ENCODE measurements around the gene EYA2.

EYA2 gene

GRCh38 chr20:47038566-47039560, 144.2 kb downstream of the EYA2 start:
- TF ChIP-seq ZNF274 (IDR thresholded peaks at IDR 0.05; ENCODE audit: low read depth, low read length), result no peak
- no peak for TF ChIP-seq YY1 (IDR thresholded peaks at IDR 0.05; ENCODE audit: insufficient read depth, insufficient read length)
- TF ChIP-seq SUZ12 (IDR thresholded peaks at IDR 0.05; ENCODE audit: extremely low read depth, insufficient read depth, insufficient read length), result no peak
- no peaks in the 10 kb centered on the region for H3K9me3 ChIP-seq (ENCODE audit: insufficient read depth, low read length)
- no peaks in the 10 kb centered on the region for H3K27me3 ChIP-seq (ENCODE audit: insufficient read depth, insufficient read length)
- H3K4me1 ChIP-seq (ENCODE audit: insufficient read depth, insufficient read length), result no peaks in the 10 kb centered on the region
- H3K9ac ChIP-seq (ENCODE audit: insufficient read length, low read depth), result no peak overlapping the region
- DNase-seq (ENCODE audit: low read depth, low spot score), result no peak
- no peak overlapping the region for H3K4me3 ChIP-seq (ENCODE audit: insufficient read length, low read depth)
- H3K36me3 ChIP-seq (ENCODE audit: insufficient read depth, insufficient read length, low read length), result no peaks in the 10 kb centered on the region

DNA sequence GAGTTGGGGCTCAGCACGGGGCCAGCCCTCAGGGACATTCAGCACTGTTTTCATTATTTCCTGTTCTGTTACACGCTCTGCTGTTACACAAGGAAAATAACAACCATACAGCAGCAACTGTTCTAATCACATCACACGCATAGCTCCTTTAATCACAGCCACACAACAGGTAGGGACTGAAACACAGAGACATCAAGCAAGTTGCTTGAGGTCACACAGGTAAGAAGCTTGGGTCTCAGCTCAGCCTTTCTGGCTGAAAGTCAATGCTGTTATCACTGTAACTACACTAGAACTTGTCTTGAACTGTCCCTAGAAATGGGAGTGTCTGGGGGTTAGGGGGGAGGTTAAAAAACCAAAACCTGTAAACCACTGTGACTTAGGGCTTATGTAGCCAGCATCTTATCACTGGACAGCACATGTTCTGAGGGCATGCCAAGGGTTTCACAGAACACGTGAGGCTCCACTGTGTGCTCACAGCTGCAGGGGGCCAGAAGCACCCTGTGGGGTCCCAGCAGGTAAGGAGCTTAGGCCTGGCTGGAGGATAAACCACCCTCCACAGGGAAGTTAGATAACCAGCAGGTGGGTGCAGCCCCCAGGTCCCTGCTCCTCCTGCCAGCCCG, 146.0 kb downstream of the EYA2 start:
- DNase-seq (ENCODE audit: low read depth, low spot score), result no peak
- H3K27me3 ChIP-seq (ENCODE audit: insufficient read depth, insufficient read length), result no peaks in the 10 kb centered on the region
- peaks cover 8% of the 10 kb centered on the region; the same call in 1 of the 2 replicates for H3K9me3 ChIP-seq (ENCODE audit: insufficient read depth, low read length)
- H3K4me1 ChIP-seq (ENCODE audit: insufficient read depth, insufficient read length), result no peaks in the 10 kb centered on the region
- TF ChIP-seq SUZ12 (IDR thresholded peaks at IDR 0.05; ENCODE audit: extremely low read depth, insufficient read depth, insufficient read length), result no peak
- TF ChIP-seq ZNF274 (IDR thresholded peaks at IDR 0.05; ENCODE audit: low read depth, low read length), result no peak
- no peak for TF ChIP-seq YY1 (IDR thresholded peaks at IDR 0.05; ENCODE audit: insufficient read depth, insufficient read length)
- no peaks in the 10 kb centered on the region for H3K36me3 ChIP-seq (ENCODE audit: insufficient read depth, insufficient read length, low read length)
- H3K4me3 ChIP-seq (ENCODE audit: insufficient read length, low read depth), result no peak overlapping the region
- H3K9ac ChIP-seq (ENCODE audit: insufficient read length, low read depth), result no peak overlapping the region

GRCh38 chr20:47041396-47041899, 146.8 kb downstream of the EYA2 start:
- no peaks in the 10 kb centered on the region for H3K4me1 ChIP-seq (ENCODE audit: insufficient read depth, insufficient read length)
- no peak for TF ChIP-seq ZNF274 (IDR thresholded peaks at IDR 0.05; ENCODE audit: low read depth, low read length)
- TF ChIP-seq SUZ12 (IDR thresholded peaks at IDR 0.05; ENCODE audit: extremely low read depth, insufficient read depth, insufficient read length), result no peak
- TF ChIP-seq YY1 (IDR thresholded peaks at IDR 0.05; ENCODE audit: insufficient read depth, insufficient read length), result no peak
- H3K27me3 ChIP-seq (ENCODE audit: insufficient read depth, insufficient read length), result no peaks in the 10 kb centered on the region
- H3K36me3 ChIP-seq (ENCODE audit: insufficient read depth, insufficient read length, low read length), result no peaks in the 10 kb centered on the region
- H3K9me3 ChIP-seq (ENCODE audit: insufficient read depth, low read length), result peaks cover 8% of the 10 kb centered on the region; the same call in 1 of the 2 replicates
- H3K4me3 ChIP-seq (ENCODE audit: insufficient read length, low read depth), result no peak overlapping the region
- no peak for DNase-seq (ENCODE audit: low read depth, low spot score)
- no peak overlapping the region for H3K9ac ChIP-seq (ENCODE audit: insufficient read length, low read depth)

DNA sequence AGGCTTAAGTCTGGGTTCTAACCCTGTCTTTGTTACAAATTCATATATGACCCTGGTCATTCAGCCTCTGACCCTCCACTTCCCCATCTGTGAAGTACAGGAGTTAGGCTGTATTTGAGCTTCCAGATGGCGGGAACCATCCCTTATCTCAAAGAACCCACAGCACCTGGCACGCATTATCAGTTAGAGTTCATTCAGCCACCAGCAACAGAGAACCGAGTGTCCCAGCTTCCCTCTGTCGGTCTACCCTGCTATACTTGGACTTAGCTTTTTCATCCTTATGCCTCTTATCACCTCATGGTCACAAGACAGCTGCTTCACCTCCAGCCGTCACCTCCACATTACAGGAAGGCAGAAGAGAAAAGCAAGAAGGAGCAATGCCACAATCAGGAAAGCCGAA, 147.8 kb downstream of the EYA2 start:
- no peaks in the 10 kb centered on the region for H3K36me3 ChIP-seq (ENCODE audit: insufficient read depth, insufficient read length, low read length)
- no peak overlapping the region for H3K4me3 ChIP-seq (ENCODE audit: insufficient read length, low read depth)
- H3K9me3 ChIP-seq (ENCODE audit: insufficient read depth, low read length), result peaks cover 8% of the 10 kb centered on the region; the same call in 1 of the 2 replicates
- no peak overlapping the region for H3K9ac ChIP-seq (ENCODE audit: insufficient read length, low read depth)
- no peaks in the 10 kb centered on the region for H3K27me3 ChIP-seq (ENCODE audit: insufficient read depth, insufficient read length)
- no peaks in the 10 kb centered on the region for H3K4me1 ChIP-seq (ENCODE audit: insufficient read depth, insufficient read length)
- TF ChIP-seq YY1 (IDR thresholded peaks at IDR 0.05; ENCODE audit: insufficient read depth, insufficient read length) (no peak), ZNF274 (IDR thresholded peaks at IDR 0.05; ENCODE audit: low read depth, low read length) (no peak), SUZ12 (IDR thresholded peaks at IDR 0.05; ENCODE audit: extremely low read depth, insufficient read depth, insufficient read length) (no peak)
- no peak for DNase-seq (ENCODE audit: low read depth, low spot score)

DNA sequence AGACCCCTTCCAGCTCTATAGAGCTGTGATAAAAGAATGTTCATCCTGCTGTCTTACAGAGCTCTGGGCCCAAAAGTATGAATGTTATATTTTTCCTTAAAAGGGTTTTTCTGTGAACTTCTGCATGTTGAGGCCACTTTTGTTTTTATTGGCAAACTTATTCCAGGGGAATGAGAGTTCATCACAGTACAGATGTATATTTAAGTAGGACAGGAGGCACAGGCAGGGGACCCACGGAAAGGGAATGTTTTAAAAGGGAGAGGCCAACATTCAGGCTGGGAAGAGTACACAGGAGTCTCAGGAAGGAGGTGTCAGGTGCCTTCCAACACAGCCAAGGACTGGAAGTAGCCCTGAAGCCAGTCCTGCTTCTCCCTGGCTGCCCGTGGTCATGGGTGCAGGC, 148.4 kb downstream of the EYA2 start:
- no peak for DNase-seq (ENCODE audit: low read depth, low spot score)
- Histone ChIP-seq H3K9me3 (ENCODE audit: insufficient read depth, low read length) (peaks cover 8% of the 10 kb centered on the region; the same call in 1 of the 2 replicates), H3K27me3 (ENCODE audit: insufficient read depth, insufficient read length) (no peaks in the 10 kb centered on the region), H3K36me3 (ENCODE audit: insufficient read depth, insufficient read length, low read length) (no peaks in the 10 kb centered on the region), H3K4me1 (ENCODE audit: insufficient read depth, insufficient read length) (no peaks in the 10 kb centered on the region), H3K9ac (ENCODE audit: insufficient read length, low read depth) (no peak overlapping the region), H3K4me3 (ENCODE audit: insufficient read length, low read depth) (no peak overlapping the region)
- no peak for TF ChIP-seq YY1 (IDR thresholded peaks at IDR 0.05; ENCODE audit: insufficient read depth, insufficient read length)
- TF ChIP-seq SUZ12 (IDR thresholded peaks at IDR 0.05; ENCODE audit: extremely low read depth, insufficient read depth, insufficient read length), result no peak
- no peak for TF ChIP-seq ZNF274 (IDR thresholded peaks at IDR 0.05; ENCODE audit: low read depth, low read length)

- Histone ChIP-seq H3K4me3 (ENCODE audit: insufficient read length, low read depth) (no peak overlapping the region), H3K9ac (ENCODE audit: insufficient read length, low read depth) (no peak overlapping the region), H3K27me3 (ENCODE audit: insufficient read depth, insufficient read length) (no peaks in the 10 kb centered on the region), H3K9me3 (ENCODE audit: insufficient read depth, low read length) (peaks cover 8% of the 10 kb centered on the region; the same call in 1 of the 2 replicates), H3K4me1 (ENCODE audit: insufficient read depth, insufficient read length) (no peaks in the 10 kb centered on the region), H3K36me3 (ENCODE audit: insufficient read depth, insufficient read length, low read length) (no peaks in the 10 kb centered on the region)
- TF ChIP-seq ZNF274 (IDR thresholded peaks at IDR 0.05; ENCODE audit: low read depth, low read length) (no peak), SUZ12 (IDR thresholded peaks at IDR 0.05; ENCODE audit: extremely low read depth, insufficient read depth, insufficient read length) (no peak), YY1 (IDR thresholded peaks at IDR 0.05; ENCODE audit: insufficient read depth, insufficient read length) (no peak)
- DNase-seq (ENCODE audit: low read depth, low spot score), result no peak
Observed at GRCh38 chr20:47044938-47045337, 150.3 kb downstream of the EYA2 start.

GRCh38 chr20:47048054-47048453, 153.4 kb downstream of the EYA2 start:
- H3K27me3 ChIP-seq (ENCODE audit: insufficient read depth, insufficient read length), result no peaks in the 10 kb centered on the region
- H3K9ac ChIP-seq (ENCODE audit: insufficient read length, low read depth), result no peak overlapping the region
- no peak for DNase-seq (ENCODE audit: low read depth, low spot score)
- peaks cover 8% of the 10 kb centered on the region; the same call in 1 of the 2 replicates for H3K9me3 ChIP-seq (ENCODE audit: insufficient read depth, low read length)
- TF ChIP-seq SUZ12 (IDR thresholded peaks at IDR 0.05; ENCODE audit: extremely low read depth, insufficient read depth, insufficient read length) (no peak), ZNF274 (IDR thresholded peaks at IDR 0.05; ENCODE audit: low read depth, low read length) (no peak), YY1 (IDR thresholded peaks at IDR 0.05; ENCODE audit: insufficient read depth, insufficient read length) (no peak)
- no peaks in the 10 kb centered on the region for H3K4me1 ChIP-seq (ENCODE audit: insufficient read depth, insufficient read length)
- no peaks in the 10 kb centered on the region for H3K36me3 ChIP-seq (ENCODE audit: insufficient read depth, insufficient read length, low read length)
- no peak overlapping the region for H3K4me3 ChIP-seq (ENCODE audit: insufficient read length, low read depth)
